ENCODE measurements around the gene DDX5.
A peak's percentile ranks its signal among the peaks of the same experiment; 100 is the strongest.

Gene DDX5

GRCh38 chr17:64494121-64494520 is 12.0 kb downstream of the DDX5 start:
- TF ChIP-seq CTCF (IDR thresholded peaks at IDR 0.05): no peak
- Mint-ChIP-seq H3K9me3 (no peaks in the 10 kb centered on the region), H3K36me3 (ENCODE audit: low read depth) (peaks cover 48% of the 10 kb centered on the region), H3K4me1 (peaks cover 51% of the 10 kb centered on the region), H3K27ac (no peak overlapping the region), H3K27me3 (ENCODE audit: low read depth, poor library complexity) (peaks cover 3% of the 10 kb centered on the region), H3K4me3 (peak overlapping the region; percentile 98)
- no peak for DNase-seq

- H3K36me3 Mint-ChIP-seq (ENCODE audit: low read depth): peaks cover 60% of the 10 kb centered on the region
These were observed 13.5 kb downstream of the DDX5 start for GRCh38 chr17:64492481-64493109.

GRCh38 chr17:64491994-64492393 is 14.1 kb downstream of the DDX5 start:
- Mint-ChIP-seq H3K27ac (no peak overlapping the region), H3K9me3 (no peaks in the 10 kb centered on the region), H3K4me3 (no peak overlapping the region), H3K4me1 (peaks cover 32% of the 10 kb centered on the region), H3K36me3 (ENCODE audit: low read depth) (peaks cover 60% of the 10 kb centered on the region), H3K27me3 (ENCODE audit: low read depth, poor library complexity) (peaks cover 3% of the 10 kb centered on the region)
- no peak for DNase-seq
- no peak for TF ChIP-seq CTCF (IDR thresholded peaks at IDR 0.05)

More at GRCh38 chr17:64492481-64493109, 13.5 kb downstream of the DDX5 start:
- DNase-seq: no peak
- H3K27me3 Mint-ChIP-seq (ENCODE audit: low read depth, poor library complexity): peaks cover 3% of the 10 kb centered on the region
- no peaks in the 10 kb centered on the region for H3K9me3 Mint-ChIP-seq
- no peak overlapping the region for H3K27ac Mint-ChIP-seq
- peaks cover 38% of the 10 kb centered on the region for H3K4me1 Mint-ChIP-seq
- TF ChIP-seq CTCF (IDR thresholded peaks at IDR 0.05): peak; percentile 51
- no peak overlapping the region for H3K4me3 Mint-ChIP-seq

- Mint-ChIP-seq H3K27ac (no peak overlapping the region), H3K27me3 (ENCODE audit: low read depth, poor library complexity) (peaks cover 3% of the 10 kb centered on the region), H3K4me1 (peaks cover 24% of the 10 kb centered on the region), H3K36me3 (ENCODE audit: low read depth) (peaks cover 60% of the 10 kb centered on the region), H3K4me3 (no peak overlapping the region), H3K9me3 (no peaks in the 10 kb centered on the region)
- TF ChIP-seq CTCF (IDR thresholded peaks at IDR 0.05): peak; percentile 33
- no peak for DNase-seq
These were observed 14.8 kb downstream of the DDX5 start for GRCh38 chr17:64491034-64491860.

- H3K27me3 Mint-ChIP-seq (ENCODE audit: low read depth, poor library complexity): peaks cover 1% of the 10 kb centered on the region
These were observed 17.8 kb downstream of the DDX5 start for GRCh38 chr17:64488301-64488700.

More at GRCh38 chr17:64488301-64488700, 17.8 kb downstream of the DDX5 start:
- no peak for TF ChIP-seq CTCF (IDR thresholded peaks at IDR 0.05)
- no peak for DNase-seq
- H3K36me3 Mint-ChIP-seq (ENCODE audit: low read depth): peaks cover 69% of the 10 kb centered on the region
- no peaks in the 10 kb centered on the region for H3K9me3 Mint-ChIP-seq
- H3K27ac Mint-ChIP-seq: no peak overlapping the region
- no peaks in the 10 kb centered on the region for H3K4me1 Mint-ChIP-seq
- no peak overlapping the region for H3K4me3 Mint-ChIP-seq

Measured in nephron progenitor cell (in vitro differentiated cells).